ENCODE results near the gene CCDC179. TPM values are rescaled to one million over a fixed set of nuclear protein-coding genes. Genes with fewer than 3 reads are reported as not detected.

The CCDC179 gene
- total and polyA plus RNA-seq, 2 of the 13 experiments (the other 11 are each of a cell fraction or from before 2014, with no cell fraction given) = not detected

DNA sequence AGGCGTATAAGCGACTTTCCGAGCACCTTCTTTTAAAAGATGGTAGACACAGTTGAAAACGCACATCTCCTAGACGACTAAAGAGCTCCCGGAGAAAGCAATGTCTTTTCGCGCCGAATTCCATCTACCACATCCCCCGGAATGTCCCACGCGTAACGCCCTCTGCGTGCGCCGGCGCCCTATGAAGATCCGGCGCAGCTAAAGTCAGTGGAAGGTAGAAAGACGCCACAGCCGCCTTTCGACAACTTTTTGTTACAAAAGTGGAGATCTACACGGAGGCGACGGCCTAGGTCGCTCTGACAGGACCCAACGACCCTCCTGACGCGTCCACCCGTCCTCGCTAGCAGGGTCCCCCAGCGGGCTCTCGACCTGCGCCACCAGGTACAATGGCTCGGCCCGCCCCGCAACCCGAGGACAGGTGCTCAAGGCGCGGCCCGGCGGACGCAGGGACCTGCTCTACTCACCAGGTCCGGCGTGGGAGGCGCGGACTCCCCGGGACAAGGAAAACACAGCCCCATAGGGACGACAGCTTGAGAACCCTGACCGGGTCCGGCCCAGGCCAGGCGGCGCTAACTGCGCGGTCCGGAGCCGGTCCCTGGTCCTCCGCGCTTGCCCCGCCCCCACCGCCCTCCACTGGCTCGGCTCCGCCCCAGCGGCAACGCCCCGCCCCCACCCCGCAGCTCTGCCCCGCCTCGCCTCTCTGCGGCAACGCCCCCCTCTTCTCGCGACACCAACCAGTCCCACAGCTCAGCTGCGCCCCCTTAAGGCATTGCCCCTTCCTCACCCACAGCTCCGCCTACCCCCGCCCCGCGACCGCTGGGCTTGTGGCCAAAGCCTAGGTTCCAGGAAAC is 30.8 kb downstream of the CCDC179 start, which contains the start of gene SVIP (continued):
- TF ChIP-seq RERE (CRISPR knock-in tag; IDR thresholded peaks at IDR 0.05; ENCODE audit: low read depth) (no peak), ARNT2 (CRISPR knock-in tag; IDR thresholded peaks at IDR 0.05; ENCODE audit: low read depth) (no peak), ZNF766 (CRISPR knock-in tag; IDR thresholded peaks at IDR 0.05; ENCODE audit: borderline replicate concordance) (no peak), ZNF180 (CRISPR knock-in tag; IDR thresholded peaks at IDR 0.05; ENCODE audit: borderline replicate concordance, low read depth) (no peak), CENPBD1 (CRISPR knock-in tag; IDR thresholded peaks at IDR 0.05; ENCODE audit: borderline replicate concordance, low read depth) (no peak), HCFC1 (IDR thresholded peaks at IDR 0.05; ENCODE audit: low read depth, low read length) (0 out of 2 replicates have a peak, but pooled peaks have one; percentile 23), ZNF780A (CRISPR knock-in tag; IDR thresholded peaks at IDR 0.05) (peak; percentile 78; the same call in 1 of the 2 replicates), ZNF784 (CRISPR knock-in tag; IDR thresholded peaks at IDR 0.05; ENCODE audit: borderline replicate concordance) (peak; percentile 34; the same call in 1 of the 2 replicates), KAT8 (CRISPR knock-in tag; IDR thresholded peaks at IDR 0.05) (peak; percentile 57), ZNF512B (CRISPR knock-in tag; IDR thresholded peaks at IDR 0.05; ENCODE audit: borderline replicate concordance) (no peak)
- TF ChIP-seq, protein P1, sequence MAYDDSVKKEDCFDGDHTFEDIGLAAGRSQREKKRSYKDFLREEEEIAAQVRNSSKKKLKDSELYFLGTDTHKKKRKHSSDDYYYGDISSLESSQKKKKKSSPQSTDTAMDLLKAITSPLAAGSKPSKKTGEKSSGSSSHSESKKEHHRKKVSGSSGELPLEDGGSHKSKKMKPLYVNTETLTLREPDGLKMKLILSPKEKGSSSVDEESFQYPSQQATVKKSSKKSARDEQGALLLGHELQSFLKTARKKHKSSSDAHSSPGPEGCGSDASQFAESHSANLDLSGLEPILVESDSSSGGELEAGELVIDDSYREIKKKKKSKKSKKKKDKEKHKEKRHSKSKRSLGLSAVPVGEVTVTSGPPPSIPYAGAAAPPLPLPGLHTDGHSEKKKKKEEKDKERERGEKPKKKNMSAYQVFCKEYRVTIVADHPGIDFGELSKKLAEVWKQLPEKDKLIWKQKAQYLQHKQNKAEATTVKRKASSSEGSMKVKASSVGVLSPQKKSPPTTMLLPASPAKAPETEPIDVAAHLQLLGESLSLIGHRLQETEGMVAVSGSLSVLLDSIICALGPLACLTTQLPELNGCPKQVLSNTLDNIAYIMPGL (CRISPR knock-in tag; IDR thresholded peaks at IDR 0.05; ENCODE audit: borderline replicate concordance in 1 of 2, low read depth in 1 of 2) = peak; percentile 83 to 86
- TF ChIP-seq, protein P2, sequence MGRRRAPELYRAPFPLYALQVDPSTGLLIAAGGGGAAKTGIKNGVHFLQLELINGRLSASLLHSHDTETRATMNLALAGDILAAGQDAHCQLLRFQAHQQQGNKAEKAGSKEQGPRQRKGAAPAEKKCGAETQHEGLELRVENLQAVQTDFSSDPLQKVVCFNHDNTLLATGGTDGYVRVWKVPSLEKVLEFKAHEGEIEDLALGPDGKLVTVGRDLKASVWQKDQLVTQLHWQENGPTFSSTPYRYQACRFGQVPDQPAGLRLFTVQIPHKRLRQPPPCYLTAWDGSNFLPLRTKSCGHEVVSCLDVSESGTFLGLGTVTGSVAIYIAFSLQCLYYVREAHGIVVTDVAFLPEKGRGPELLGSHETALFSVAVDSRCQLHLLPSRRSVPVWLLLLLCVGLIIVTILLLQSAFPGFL (CRISPR knock-in tag; IDR thresholded peaks at IDR 0.05) = 0 out of 2 replicates have a peak, but pooled peaks have one; percentile 53
